DOHH2 (cell line): ENCODE data around the gene PRKN.

Source experiments
- CTCF ChIP-seq: fragments of 200-600 bp; sonication (generic); IDR thresholded peaks from one replicate; pipeline ENCODE4 v1.5.1; 2014; ENCODE audit warnings: antibody characterized with exemption, mild to moderate bottlenecking, low read depth, low read length; ENCODE audit not compliant: poor library complexity, severe bottlenecking
- EZH2phosphoT487 ChIP-seq: fragments of 200-600 bp; sonication (generic); IDR thresholded peaks from 2 replicates; pipeline ENCODE4 v1.6.1; 2017; ENCODE audit warnings: borderline replicate concordance, mild to moderate bottlenecking, antibody characterized with exemption, low read length, moderate library complexity, mixed read lengths

GRCh38 chr6:162190981-162191380 lies 536.6 kb downstream of the PRKN start:
- TF ChIP-seq CTCF, result no peak
- no peak for TF ChIP-seq EZH2phosphoT487
